Measurements from ENCODE around the gene TMEM198.

Gene TMEM198

DNA sequence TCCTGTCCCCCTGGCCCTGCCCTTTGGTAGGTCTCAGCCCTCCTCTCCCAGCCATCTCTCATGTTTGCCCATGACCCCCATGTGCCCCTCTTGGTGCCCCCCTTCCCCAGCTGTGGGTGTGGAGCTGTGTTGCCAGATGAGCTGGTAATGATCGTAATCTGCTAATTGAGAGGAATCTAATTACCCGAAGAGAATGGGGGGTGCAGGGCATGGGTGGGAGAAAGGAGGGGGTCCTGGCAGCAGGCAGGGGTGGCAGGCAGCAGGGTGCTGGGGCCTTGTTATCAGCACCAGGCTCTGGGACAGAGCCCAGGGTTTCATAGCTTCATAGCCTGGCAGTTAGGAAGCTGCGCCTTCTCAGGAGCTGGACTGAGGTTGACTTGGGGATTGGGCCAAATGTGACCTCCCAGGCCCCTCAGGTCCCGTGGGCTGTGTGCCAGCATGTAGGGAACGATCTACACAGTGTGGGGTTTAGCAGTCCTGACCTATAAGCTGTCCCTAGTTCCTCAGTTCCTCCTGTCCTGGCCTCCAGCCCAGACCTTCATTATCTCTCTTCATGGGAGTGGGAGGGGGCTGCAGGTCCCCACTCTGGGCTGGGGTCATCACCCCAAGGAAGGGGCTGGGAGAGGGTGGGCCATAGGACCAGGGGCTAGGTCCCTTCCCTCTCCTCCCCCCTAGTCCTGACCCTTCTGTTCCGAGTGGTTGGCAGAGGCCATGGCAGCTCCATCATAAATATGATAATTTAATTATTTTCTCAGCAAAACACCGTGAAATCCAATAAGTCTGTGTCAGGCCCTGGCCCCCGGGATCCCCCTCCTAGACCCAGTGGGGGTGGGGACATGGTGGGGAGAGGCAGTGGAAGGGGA is 36.0 kb upstream of the TMEM198 start:
- no peak for DNase-seq (ENCODE audit: low read depth, low spot score)
- H3K4me3 ChIP-seq (ENCODE audit: low read length), result no peak overlapping the region

- DNase-seq (ENCODE audit: low read depth, low spot score), result no peak
- no peak overlapping the region for H3K4me3 ChIP-seq (ENCODE audit: low read length)
Observed at GRCh38 chr2:219508444-219508734, 35.4 kb upstream of the TMEM198 start.

DNA sequence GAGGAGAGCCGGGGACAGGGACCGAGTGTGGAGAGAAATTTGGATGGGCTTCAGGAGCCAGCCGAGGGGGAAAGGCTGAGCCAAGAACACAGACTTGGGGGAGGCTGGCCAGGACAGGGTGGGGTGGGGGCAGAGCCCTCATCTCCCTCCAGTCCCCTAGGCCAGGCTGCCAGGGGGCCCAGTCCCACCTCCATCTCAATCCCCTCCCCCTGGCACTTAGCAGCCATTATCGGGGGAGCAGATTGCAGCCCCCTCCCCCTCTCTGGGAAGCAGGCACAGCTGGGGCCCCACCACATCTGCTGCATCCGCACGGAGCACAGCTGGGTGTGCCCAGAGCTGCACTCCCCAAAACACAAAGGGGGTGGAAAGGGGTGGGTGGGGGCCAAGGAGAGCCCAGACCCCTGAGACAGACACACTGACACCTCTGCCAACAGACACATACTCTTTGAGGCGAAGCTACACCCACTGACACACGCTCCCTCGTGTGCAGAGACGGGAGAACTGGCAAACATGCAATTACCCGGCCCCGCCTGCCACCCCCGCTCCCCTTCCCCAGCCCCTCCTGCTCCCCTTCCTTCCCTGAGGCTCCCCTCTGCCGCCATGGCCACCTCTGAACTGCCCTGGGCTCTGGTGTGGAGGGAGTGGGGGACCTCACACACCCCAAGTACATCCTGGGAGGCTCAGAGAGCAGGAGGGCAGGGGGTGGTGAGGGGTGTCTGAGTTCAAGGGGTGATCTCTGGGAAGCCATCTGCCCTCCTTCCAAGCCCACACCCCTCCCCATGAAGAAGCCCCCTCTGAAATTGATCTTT is 34.7 kb upstream of the TMEM198 start:
- H3K4me3 ChIP-seq (ENCODE audit: low read length), result no peak overlapping the region
- DNase-seq (ENCODE audit: low read depth, low spot score), result no peak

DNA sequence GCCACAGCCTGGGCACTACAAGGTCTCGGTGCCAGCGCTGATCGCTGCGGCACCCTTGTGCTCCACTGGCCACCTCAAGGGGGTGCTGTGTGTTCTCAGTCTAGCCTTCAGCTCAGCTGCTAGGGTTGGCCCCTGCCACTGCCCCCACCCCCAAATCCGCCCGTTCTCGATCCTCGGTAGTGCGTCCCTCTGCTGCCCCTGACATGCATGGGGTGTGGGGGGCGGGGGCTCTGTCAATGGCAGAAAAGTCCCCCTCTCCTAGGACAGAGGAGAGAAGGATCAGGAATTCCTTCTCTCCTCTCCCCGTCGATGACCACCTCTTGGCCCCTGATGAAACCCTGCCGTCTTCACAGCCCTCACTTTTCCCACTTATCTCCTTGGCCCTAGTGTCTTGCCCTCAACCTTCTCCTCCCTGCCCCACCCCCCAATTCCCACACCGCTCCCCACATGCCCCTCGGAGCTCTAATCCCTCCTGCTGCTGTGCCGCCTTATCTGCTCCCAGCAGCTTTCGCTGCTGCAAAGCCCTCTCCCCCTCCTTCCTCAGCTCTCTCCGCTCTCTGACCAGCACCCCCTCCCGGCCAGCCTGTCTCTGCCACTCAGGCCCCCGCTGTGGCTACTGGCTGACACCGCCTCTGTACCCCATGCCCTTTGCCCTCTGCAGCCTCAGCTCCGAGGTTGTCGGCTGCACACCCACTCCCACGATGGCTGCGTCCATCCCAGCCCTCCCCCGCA is 33.9 kb upstream of the TMEM198 start:
- DNase-seq (ENCODE audit: low read depth, low spot score), result no peak
- no peak overlapping the region for H3K4me3 ChIP-seq (ENCODE audit: low read length)

- no peak overlapping the region for H3K4me3 ChIP-seq (ENCODE audit: low read length)
- no peak for DNase-seq (ENCODE audit: low read depth, low spot score)
Observed at GRCh38 chr2:219510512-219511135, 33.2 kb upstream of the TMEM198 start.

GRCh38 chr2:219511547-219512325 is 32.1 kb upstream of the TMEM198 start:
- no peak for DNase-seq (ENCODE audit: low read depth, low spot score)
- no peak overlapping the region for H3K4me3 ChIP-seq (ENCODE audit: low read length)

- no peak for DNase-seq (ENCODE audit: low read depth, low spot score)
- H3K4me3 ChIP-seq (ENCODE audit: low read length), result no peak overlapping the region
Observed at GRCh38 chr2:219512524-219513216, 31.2 kb upstream of the TMEM198 start.

DNA sequence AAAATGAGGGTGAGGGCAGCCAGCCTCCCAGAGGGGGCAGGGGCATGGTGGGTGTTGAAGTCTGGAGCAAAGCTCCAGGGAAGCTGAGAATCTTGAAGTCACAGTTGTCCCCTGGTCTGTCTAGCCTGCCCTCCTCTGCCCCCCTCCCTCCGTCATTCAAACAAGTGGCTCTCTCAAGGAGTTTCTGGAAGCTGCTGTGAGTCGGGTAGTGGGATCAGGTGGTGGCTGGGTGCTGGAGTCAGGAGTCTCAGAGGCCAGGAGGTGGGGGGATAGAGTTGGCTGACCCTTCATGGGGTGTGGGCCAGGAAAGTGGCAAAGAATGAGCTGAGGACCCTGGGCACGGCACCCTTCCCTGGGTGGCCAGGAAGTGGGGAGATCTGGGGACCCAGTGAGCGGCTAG is 30.0 kb upstream of the TMEM198 start:
- DNase-seq (ENCODE audit: low read depth, low spot score), result no peak
- peak overlapping the region; percentile 31 for H3K4me3 ChIP-seq (ENCODE audit: low read length)

- DNase-seq (ENCODE audit: low read depth, low spot score), result peak; percentile 69
- peak within 1 kb of the TSS; percentile 31 for H3K4me3 ChIP-seq (ENCODE audit: low read length)
Observed at GRCh38 chr2:219514196-219514761, 29.5 kb upstream of the TMEM198 start, which contains the start of gene ASIC4. TSS of gene ASIC4 (plus strand) at chr2:219514482. CDS start at chr2:219514725, 243 bp downstream.

DNA sequence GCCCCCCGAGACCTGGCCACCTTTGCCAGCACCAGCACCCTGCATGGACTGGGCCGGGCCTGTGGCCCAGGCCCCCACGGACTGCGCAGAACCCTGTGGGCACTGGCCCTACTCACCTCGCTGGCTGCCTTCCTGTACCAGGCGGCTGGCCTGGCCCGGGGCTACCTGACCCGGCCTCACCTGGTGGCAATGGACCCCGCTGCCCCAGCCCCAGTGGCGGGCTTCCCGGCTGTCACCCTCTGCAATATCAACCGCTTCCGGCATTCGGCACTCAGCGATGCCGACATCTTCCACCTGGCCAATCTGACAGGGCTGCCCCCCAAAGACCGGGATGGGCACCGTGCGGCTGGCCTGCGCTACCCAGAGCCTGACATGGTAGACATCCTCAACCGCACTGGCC is 29.0 kb upstream of the TMEM198 start:
- DNase-seq (ENCODE audit: low read depth, low spot score), result no peak

DNA sequence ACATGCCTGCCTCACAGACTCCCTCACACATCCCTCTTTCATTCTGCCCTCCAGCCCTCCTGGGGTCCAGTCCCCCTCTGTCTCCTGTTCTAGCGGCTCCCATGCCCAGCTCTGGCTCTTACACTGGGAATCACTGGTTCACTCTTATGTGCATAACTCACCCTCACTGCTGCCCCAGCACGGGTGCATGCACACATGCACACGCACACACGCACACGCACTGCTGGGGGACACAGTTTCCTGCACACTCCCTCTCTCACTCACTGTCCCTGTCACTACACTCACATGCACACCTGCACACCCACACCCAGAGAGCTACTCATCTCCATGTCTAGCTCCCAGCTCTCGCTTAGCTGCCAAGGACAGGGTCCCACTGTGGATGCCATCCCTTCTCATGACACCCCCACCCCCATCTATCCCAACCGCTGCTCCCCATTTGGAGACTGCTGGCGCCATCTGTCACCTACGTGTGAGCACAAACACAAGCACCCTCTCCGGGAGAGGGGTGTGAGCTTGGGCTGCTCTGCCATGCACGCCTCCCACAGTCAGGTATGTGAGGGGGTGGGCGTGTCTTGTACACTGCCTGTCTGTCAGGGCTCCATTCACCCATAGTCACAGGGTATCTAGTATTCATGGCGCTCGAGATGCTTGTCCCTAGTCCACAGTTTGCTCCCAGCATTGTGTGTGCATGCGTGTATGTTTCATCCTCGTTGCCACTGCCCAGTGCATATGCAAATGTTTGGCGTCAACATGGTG is 27.8 kb upstream of the TMEM198 start:
- no peak for DNase-seq (ENCODE audit: low read depth, low spot score)
- H3K4me3 ChIP-seq (ENCODE audit: low read length), result no peak overlapping the region

More for the DNA sequence above, 29.0 kb upstream of the TMEM198 start:
- H3K4me3 ChIP-seq (ENCODE audit: low read length), result no peak overlapping the region

DNA sequence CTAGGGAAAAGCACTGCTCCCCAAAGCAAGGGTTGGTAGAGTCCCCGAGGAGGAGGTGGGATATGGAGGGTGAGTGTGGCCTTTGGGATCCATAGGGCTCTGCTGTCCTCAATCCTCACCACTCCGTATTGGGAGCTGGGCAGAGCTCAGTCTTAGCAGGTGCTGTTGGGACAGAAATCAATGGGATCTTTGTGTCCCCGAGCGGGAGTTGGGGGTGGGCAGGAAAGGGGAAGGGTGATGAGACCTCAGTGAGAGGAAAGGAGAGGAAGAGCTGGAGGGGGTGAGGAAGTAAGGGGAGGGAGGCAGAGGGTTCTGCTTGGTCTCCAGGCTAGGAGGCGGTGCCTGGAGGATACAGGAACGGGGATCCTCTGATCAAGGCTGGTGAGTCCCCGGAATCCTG is 26.9 kb upstream of the TMEM198 start:
- no peak overlapping the region for H3K4me3 ChIP-seq (ENCODE audit: low read length)
- DNase-seq (ENCODE audit: low read depth, low spot score), result no peak

DNA sequence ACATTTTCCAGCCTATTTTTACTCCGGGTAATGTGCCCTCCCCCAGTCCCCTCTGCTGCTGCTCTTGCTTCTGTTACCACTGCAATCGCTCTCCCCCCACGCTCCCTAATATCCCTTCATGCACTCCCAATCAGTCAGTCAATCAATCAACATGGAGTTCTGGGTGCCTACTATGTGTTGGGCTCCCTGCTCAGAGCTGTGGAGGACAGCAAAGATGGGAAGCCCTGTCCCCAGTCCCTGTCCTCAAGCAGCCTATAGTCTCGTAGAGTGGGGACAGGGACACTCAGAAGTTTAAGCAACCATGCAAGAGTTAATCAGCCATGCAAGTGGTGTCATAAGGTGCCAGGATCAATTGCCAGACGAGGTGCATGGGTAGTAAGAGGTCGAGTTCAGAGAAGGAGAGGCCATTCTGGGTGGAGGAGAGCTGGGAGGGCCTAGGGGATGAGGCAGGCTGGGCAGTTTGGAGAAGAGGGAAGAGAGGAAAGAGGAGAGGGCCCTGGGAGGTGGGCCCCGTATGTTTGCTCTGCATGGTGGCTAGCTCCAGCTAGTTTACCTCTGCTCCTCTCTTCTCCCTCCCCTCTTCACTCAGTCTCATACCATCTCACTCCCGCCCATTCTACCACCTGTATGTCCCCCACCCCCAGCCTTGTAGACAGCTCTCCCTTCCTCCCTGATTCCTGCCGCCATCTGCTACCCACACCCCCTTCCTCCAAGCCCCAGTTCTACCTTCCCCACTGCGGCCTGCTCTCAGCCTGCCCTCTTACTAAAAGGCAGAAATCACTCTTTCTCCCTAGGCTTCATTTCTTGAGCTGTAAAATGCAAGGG is 25.7 kb upstream of the TMEM198 start:
- DNase-seq (ENCODE audit: low read depth, low spot score), result no peak

DNA sequence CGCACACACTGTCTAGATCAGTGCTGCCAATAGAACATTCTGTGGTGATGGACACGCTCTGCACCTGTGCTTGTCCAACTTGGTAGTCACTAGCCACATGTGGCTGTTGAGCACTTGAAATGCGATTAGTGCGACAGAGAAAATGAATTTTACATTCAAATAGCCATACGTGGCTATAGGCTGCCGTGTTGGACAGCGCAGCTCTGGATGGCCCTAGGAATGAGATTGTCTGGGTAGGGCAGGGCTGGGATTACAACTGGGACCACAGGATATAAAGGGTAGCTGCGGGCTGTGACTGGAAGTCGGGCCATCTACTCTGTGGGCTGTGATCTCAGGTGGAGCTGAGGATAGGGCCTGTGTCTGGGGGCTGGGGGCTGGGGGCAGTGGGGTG is 24.3 kb upstream of the TMEM198 start:
- H3K4me3 ChIP-seq (ENCODE audit: low read length), result no peak overlapping the region
- no peak for DNase-seq (ENCODE audit: low read depth, low spot score)

More for the DNA sequence above, 25.7 kb upstream of the TMEM198 start:
- H3K4me3 ChIP-seq (ENCODE audit: low read length), result no peak overlapping the region

DNA sequence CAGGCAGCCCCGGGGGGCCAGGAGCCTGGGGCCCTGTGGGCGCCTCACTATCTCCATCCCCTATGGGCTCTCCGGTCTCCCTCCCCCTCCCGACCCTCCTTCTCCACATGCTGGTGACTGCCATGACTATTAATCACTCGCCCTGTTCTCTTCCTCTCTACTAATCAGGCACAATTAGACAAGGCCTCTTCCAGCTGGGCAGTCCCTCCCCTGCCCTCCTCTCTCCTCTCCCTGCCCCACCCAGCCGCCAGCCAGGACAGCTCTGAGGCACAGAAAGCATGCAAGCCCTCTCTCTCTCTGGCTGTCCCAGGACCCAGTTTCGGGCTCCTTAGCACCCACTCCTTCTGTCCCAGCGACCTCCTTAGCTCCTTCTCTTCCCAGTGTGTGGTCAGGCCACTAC is 23.7 kb upstream of the TMEM198 start:
- no peak overlapping the region for H3K4me3 ChIP-seq (ENCODE audit: low read length)
- no peak for DNase-seq (ENCODE audit: low read depth, low spot score)

Measured in Jurkat, Clone E6-1 (cell line).